Activated B cell treated with CpG ODN at 0.5 μM for 24 hours (primary cell): ENCODE results near the gene RAMP3. TPM values are rescaled to one million over a fixed set of nuclear protein-coding genes. Genes with fewer than 3 reads are reported as not detected.

Experiments
- ATAC-seq: fragments of 200-7000 bp; cut with Tn5 transposase; one replicate; pipeline ENCODE4 v1.10.0; 2021; ENCODE audit warnings: low read depth, mild to moderate bottlenecking, moderate library complexity
- CTCF ChIA-PET: fragments of 350-600 bp; sonication (Branson Sonifier 250); formaldehyde crosslinking; loops from one replicate; lab custom pipeline; 2021; ENCODE audit warnings: antibody characterized with exemption; lab: Charles Lee
- POLR2A ChIA-PET: fragments of 350-600 bp; sonication (Branson Sonifier 250); formaldehyde crosslinking; loops from one replicate; lab custom pipeline; 2021; ENCODE audit warnings: antibody characterized with exemption; lab: Charles Lee
- DNase-seq: peaks from one replicate; pipeline ENCODE4 v3.0.0; 2022
- H3K27ac Mint-ChIP-seq: one replicate; pipeline ENCODE4 v1.8.0; 2020; ENCODE audit warnings: mixed read lengths
- H3K27me3 Mint-ChIP-seq: one replicate; pipeline ENCODE4 v1.8.0; 2021; ENCODE audit warnings: mixed read lengths
- H3K36me3 Mint-ChIP-seq: one replicate; pipeline ENCODE4 v1.8.0; 2021; ENCODE audit warnings: low read depth, mixed read lengths
- H3K4me1 Mint-ChIP-seq: one replicate; pipeline ENCODE4 v1.8.0; 2021; ENCODE audit warnings: mixed read lengths
- H3K4me3 Mint-ChIP-seq: one replicate; pipeline ENCODE4 v1.8.0; 2020; ENCODE audit warnings: mild to moderate bottlenecking, mixed read lengths
- H3K9me3 Mint-ChIP-seq: one replicate; pipeline ENCODE4 v1.8.0; 2020; ENCODE audit warnings: mixed read lengths
- intact Hi-C: fragments of 100-400 bp; cut with micrococcal nuclease; formaldehyde crosslinking; loops from one replicate; pipeline ENCODE4 v1.15.1; 2024
- total RNA-seq: library from RNA; stranded (reverse); gene quantifications from 2 replicates; pipeline ENCODE4 v1.2.3, GENCODE V29; 2022
- TF ChIP-seq, protein P1 (sequence below): fragments of 200-600 bp; IDR thresholded peaks from one replicate; pipeline ENCODE4 v1.8.0; 2022; ENCODE audit warnings: antibody characterized with exemption, mild to moderate bottlenecking

RAMP3 gene
- total RNA-seq, 1 donor from 2014 or later = not detected

DNA sequence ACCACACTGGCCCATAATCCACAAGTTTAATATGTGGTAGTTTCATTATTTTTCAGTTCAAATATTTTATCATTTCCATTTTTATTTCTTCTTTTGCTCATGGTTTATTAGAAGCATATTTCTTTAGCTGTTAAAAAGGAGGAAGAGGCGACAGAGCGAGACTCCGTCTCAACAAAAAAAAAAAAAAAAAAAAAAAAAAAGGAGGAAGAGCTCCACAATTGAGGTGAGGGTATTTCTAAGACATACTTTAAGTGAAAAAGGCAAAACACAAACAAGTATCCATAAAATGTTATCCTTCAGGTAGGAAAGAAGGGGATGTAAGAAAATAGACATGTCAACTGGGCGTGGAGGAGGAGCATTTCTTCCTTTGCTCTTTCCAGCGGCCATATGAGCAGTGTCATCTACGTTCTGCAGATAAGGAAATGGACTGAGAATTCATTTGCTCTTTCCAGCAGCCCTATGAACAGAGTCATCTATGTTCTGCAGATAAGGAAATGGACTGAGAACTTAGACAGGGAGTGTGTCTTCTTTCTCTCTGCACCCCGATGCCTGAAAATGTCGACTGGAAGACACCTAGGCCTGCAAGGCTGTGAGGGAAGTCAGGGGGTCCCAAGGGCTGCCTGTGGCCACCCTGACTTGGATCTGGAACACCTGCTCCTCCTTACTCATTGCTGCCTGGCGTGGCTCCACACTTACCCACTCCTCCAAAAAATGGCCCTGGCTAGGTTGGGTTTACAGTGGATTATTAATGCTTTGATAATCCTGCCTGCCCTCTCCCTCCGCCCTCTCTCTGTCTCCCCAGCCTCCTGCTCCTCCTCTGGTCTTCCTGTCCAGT lies 18.9 kb upstream of the RAMP3 start:
- H3K9me3 Mint-ChIP-seq = no peaks in the 10 kb centered on the region
- CTCF ChIA-PET = interaction anchor here (4.5 to 4.6 kb wide), 2 partner anchors 166 to 282 kb away, joined by 94 to 100 read pairs; no protein-coding TSS in a partner anchor
- peaks cover 11% of the 10 kb centered on the region for H3K4me1 Mint-ChIP-seq
- H3K36me3 Mint-ChIP-seq = no peaks in the 10 kb centered on the region
- TF ChIP-seq, protein P1, sequence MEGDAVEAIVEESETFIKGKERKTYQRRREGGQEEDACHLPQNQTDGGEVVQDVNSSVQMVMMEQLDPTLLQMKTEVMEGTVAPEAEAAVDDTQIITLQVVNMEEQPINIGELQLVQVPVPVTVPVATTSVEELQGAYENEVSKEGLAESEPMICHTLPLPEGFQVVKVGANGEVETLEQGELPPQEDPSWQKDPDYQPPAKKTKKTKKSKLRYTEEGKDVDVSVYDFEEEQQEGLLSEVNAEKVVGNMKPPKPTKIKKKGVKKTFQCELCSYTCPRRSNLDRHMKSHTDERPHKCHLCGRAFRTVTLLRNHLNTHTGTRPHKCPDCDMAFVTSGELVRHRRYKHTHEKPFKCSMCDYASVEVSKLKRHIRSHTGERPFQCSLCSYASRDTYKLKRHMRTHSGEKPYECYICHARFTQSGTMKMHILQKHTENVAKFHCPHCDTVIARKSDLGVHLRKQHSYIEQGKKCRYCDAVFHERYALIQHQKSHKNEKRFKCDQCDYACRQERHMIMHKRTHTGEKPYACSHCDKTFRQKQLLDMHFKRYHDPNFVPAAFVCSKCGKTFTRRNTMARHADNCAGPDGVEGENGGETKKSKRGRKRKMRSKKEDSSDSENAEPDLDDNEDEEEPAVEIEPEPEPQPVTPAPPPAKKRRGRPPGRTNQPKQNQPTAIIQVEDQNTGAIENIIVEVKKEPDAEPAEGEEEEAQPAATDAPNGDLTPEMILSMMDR = no peak
- no peak for ATAC-seq
- H3K27me3 Mint-ChIP-seq = no peaks in the 10 kb centered on the region
- intact Hi-C loops = no loop called here
- POLR2A ChIA-PET = interaction anchor here (1.2 to 1.5 kb wide), 3 partner anchors 18 to 292 kb away, joined by 4 to 7 read pairs (median 4); partner anchors contain the start of gene H2AZ2
- no peak overlapping the region for H3K27ac Mint-ChIP-seq
- H3K4me3 Mint-ChIP-seq = no peak overlapping the region
- DNase-seq = no peak

DNA sequence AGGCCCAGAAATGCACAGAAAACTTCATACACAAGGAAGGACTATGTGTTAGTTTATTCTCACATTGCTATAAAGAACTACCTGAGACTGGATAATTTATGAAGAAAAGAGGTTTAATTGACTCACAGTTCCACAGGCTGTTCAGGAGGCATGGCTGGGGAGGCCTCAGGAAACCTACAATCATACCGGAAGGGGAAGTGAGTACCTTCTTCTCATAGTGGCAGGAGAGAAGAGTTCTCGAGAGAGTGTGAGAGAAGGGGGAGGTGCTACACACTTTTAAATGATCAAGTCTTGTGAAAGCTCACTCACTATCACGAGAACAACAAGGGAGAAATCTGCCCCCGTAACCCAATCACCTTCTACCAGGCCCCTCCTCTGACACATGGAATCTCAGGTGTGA lies 16.8 kb upstream of the RAMP3 start:
- DNase-seq = no peak
- TF ChIP-seq, protein P1 = no peak
- Mint-ChIP-seq H3K9me3 (no peaks in the 10 kb centered on the region), H3K4me1 (peaks cover 11% of the 10 kb centered on the region), H3K4me3 (no peak overlapping the region), H3K27me3 (peaks cover 7% of the 10 kb centered on the region), H3K36me3 (no peaks in the 10 kb centered on the region), H3K27ac (no peak overlapping the region)
- ChIA-PET POLR2A (interaction anchor here (0.7 kb wide), 1 partner anchor 29 kb away, joined by 3 read pairs; no protein-coding TSS in a partner anchor), CTCF (no interaction called here)
- intact Hi-C loops = no loop called here
- no peak for ATAC-seq

DNA sequence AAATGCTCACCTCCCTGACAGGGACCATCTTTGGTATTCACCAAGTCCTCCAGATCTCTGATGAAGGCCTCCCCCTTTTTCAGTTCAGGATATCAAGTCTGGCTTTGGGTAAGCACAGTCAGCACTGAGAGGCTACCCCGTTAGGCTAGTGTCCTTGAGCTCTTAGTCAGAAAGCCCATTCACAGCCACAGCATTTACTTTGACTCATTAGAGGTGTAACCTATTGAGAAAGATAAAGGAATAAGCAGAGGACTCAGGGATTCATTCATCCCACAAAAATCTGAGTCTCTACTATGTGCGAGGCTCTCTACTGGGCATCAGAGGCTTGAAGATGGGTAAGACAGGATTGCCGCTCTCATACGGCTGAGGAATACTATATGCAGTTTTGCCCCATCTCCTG lies 14.0 kb upstream of the RAMP3 start:
- Mint-ChIP-seq H3K36me3 (no peaks in the 10 kb centered on the region), H3K4me1 (peaks cover 7% of the 10 kb centered on the region), H3K27me3 (peaks cover 19% of the 10 kb centered on the region), H3K27ac (no peak overlapping the region), H3K4me3 (no peak overlapping the region), H3K9me3 (no peaks in the 10 kb centered on the region)
- no peak for DNase-seq
- no peak for ATAC-seq
- ChIA-PET CTCF (no interaction called here), POLR2A (no interaction called here)
- intact Hi-C loops = no loop called here
- TF ChIP-seq, protein P1 = no peak

DNA sequence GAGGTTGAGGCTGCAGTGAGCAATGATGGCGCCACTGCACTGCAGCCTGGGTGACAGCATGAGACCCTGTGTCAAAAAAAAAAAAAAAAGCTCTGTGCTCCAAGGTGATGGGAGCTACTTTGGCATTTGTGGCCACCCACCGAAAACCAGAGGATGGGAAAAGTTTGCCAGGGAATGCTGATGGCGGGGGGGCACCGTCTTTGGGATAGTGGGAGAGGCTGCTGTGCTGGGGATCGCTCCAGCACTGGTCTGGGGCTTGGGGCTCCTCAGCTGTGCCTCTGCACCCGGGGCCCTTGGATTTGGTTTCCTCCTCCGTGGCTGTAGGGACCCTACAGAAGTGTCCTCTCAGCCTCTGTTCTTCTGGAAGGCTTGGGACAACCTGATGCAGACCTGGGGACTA lies 11.7 kb upstream of the RAMP3 start:
- Mint-ChIP-seq H3K27me3 (peaks cover 30% of the 10 kb centered on the region), H3K9me3 (no peaks in the 10 kb centered on the region), H3K36me3 (no peaks in the 10 kb centered on the region), H3K4me1 (peaks cover 3% of the 10 kb centered on the region), H3K4me3 (no peak overlapping the region), H3K27ac (no peak overlapping the region)
- DNase-seq (no peak), ATAC-seq (no peak)
- CTCF ChIA-PET = no interaction called here
- intact Hi-C loops = no loop called here
- TF ChIP-seq, protein P1 = no peak
- POLR2A ChIA-PET = no interaction called here

DNA sequence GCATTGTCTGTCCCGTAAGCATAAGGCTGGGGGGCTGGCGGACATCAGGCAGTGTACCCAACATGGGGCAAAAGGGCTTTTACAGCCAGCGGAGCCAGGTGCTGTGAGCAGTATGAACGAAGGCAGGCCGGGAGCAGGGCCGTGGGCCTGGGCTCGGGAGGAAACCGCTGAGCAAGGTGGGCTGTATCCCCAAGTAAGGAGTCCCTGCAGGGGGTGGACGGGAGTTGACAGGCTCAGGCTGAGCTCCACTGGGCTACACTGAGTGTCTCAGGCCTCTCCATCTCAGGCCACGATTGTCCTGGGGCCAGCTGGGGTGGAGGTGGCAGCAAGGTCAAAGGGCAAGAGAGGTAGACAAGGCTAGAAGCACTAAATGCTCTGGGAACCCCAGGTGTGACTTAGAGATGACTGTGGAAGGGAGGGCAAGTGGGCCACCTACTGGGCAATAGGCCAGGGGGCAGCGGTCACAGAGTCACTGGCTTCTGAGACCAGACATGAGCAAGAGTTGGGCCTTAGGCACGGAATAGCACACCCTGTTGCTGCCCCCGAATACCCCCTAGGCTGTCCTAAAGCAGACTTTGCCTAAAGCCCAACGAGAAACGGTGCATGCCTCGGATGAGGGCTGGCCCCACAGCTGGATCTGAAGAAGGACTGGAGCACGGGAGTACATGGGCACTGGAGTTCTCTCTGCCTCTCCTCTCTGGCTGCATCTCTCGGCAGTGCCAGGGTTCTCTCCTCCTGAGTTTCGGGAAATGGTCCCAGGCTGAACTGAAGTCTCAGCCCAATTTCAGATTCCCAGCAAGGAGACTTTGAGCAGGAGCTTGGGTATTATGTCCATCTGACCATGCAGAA lies 10.8 kb upstream of the RAMP3 start:
- CTCF ChIA-PET = no interaction called here
- H3K27ac Mint-ChIP-seq = no peak overlapping the region
- TF ChIP-seq, protein P1 = no peak
- no peaks in the 10 kb centered on the region for H3K9me3 Mint-ChIP-seq
- POLR2A ChIA-PET = no interaction called here
- H3K4me1 Mint-ChIP-seq = no peaks in the 10 kb centered on the region
- intact Hi-C loops = no loop called here
- H3K27me3 Mint-ChIP-seq = peaks cover 32% of the 10 kb centered on the region
- ATAC-seq (no peak), DNase-seq (no peak)
- H3K4me3 Mint-ChIP-seq = no peak overlapping the region
- no peaks in the 10 kb centered on the region for H3K36me3 Mint-ChIP-seq
